ENCODE measurements around the gene NANOS1.
A peak's percentile ranks its signal among the peaks of the same experiment; 100 is the strongest.

NANOS1 gene, protein sequence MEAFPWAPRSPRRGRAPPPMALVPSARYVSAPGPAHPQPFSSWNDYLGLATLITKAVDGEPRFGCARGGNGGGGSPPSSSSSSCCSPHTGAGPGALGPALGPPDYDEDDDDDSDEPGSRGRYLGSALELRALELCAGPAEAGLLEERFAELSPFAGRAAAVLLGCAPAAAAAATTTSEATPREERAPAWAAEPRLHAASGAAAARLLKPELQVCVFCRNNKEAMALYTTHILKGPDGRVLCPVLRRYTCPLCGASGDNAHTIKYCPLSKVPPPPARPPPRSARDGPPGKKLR

DNA sequence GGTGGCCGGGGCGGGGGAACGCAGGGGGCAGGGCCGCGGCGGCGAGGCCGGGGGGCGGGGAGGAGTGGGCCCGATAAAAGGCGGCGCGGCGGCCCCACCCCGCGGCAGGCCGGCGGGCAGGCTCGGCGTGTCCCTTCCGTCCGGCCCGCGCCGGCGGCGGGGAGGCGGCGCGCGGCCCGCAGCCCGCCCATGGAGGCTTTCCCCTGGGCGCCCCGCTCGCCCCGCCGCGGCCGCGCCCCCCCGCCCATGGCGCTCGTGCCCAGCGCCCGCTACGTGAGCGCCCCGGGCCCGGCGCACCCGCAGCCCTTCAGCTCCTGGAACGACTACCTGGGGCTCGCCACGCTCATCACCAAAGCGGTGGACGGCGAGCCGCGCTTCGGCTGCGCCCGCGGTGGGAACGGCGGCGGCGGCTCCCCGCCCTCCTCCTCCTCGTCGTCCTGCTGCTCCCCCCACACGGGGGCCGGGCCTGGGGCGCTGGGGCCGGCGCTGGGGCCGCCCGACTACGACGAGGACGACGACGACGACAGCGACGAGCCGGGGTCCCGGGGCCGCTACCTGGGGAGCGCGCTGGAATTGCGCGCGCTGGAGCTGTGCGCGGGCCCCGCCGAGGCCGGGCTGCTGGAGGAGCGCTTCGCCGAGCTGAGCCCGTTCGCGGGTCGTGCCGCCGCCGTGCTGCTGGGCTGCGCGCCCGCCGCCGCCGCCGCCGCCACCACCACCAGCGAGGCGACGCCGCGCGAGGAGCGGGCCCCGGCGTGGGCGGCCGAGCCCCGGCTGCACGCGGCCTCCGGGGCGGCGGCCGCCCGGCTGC, at the start of gene NANOS1:
TSS of gene NANOS1 (plus strand) at position 102 of the 808 bp plus-strand sequence. CDS start at position 190, 88 bp downstream.
- DNase-seq = peak in 4 of 10 donors; percentile 23 to 86 (median 53)
- intact Hi-C loops (cut with DNase I) = loop anchor here (5.0 kb wide), 1 partner anchor 47 kb away; no protein-coding TSS in a partner anchor

DNA sequence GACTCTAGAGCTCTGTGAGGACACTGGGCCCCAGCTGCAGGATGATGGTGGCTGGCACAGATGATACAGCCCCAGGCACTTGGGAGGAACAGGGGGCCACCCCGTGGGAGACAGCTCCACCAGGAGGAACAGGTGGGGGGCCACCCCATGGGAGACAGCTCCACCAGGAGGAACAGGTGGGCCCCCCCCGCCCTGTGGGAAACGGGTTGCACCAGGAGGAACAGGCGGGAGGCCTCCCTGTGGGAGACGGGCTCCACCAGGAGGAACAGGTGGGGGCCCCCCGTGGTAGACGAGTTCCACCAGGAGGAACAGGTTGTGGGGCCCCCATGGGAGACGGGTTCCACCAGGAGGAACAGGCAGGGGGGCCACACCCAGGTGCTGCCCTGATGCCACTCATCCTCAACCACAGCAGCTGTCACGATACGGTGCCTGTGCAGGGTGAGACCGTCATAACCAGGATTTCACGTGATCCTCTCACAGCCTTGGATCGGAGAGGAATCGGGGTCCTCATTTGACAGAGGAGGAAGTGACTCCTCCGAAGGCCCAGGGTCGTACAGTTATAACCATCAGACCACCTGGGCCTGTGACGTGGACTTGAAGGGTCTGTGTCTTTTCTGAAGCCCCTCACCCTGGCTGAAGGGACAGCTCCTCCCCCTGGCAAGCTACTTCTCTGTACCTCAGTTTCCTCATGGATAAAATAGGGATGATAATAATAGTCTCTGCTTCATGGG, 49.2 kb upstream of the NANOS1 start:
- DNase-seq = peak in 2 of 10 donors; percentile 46 to 84
- intact Hi-C loops (cut with DNase I) = no loop called here

DNA sequence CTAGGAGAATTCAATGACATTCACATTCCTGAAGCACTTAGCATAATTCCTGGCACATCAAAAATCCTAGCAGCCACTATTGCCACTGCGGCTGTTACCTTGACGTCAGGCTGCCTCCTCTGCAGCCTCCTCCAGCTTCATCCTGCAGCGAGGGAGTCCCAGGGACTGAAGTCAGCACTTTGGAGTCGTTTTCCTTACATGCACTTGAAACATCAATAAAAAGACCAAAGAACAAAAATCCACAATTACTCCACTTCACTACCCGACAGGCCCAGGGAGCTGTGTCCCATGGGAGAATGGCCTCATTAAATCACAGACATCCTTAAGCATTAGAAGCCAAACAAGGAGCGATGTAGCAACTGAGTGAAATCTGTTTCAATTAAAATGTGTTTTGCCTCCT, 48.6 kb upstream of the NANOS1 start:
- intact Hi-C loops (cut with DNase I) = no loop called here

DNA sequence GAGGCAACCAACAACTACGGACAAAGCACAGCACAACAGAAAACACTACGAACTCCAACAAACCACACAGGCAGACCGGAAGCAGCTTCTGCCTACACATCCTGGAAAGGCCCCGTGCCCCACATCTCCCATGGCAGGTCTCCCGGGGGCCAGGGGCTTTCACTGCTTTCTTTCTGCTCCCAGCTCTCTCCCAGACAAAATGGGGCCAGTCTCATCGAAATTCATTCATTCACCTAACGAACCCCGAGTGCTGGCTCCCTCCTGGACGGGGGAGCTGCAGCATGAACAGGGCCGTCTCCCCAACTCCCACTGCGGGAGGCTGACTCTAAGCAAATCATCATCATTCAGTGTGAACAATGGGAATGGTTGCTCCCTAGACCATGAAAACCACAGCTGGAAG, 47.6 kb upstream of the NANOS1 start:
- intact Hi-C loops (cut with DNase I) = no loop called here
- no peak for DNase-seq

More for the DNA sequence above, 48.6 kb upstream of the NANOS1 start:
- DNase-seq = peak in 1 of 10 donors; percentile 21

DNA sequence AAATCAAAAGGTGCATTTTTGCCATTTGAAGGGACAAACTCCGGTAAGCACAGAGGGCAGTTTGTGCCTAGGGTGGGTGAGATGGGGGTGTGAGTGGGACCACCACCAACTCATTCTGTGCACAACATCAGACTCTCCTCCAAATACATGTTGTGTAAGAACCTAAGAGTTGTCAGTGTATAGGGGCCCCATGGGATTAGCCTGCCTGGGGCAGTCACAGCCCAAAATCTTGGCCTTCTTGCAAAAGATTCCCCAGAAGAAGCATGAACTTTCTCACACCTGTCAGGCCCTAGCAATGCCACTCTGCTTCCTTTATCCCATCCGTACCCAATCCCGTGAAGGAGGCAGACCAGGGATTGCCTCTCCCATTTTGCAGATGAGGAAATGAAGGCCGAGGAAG, 47.1 kb upstream of the NANOS1 start:
- intact Hi-C loops (cut with DNase I) = no loop called here
- DNase-seq = no peak

DNA sequence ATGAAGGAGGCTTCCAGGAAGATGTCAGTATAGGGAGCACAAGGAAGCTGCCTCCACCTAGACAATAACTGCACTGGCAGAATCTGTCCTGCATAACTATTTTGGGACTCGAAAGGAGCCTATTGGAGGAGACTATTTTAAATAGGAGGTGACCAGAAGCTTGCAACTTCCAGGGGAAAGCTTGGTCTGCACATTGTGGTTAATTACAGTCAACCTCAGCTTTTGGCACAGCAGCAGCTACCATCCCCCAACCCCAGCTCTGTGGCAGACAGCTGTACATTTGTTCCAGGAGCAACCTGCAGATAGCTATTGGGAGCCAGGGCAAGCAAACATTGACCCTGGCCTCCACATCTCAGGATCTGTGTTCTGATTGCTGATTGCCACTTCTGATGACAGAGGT, 46.3 kb upstream of the NANOS1 start:
- intact Hi-C loops (cut with DNase I) = no loop called here

DNA sequence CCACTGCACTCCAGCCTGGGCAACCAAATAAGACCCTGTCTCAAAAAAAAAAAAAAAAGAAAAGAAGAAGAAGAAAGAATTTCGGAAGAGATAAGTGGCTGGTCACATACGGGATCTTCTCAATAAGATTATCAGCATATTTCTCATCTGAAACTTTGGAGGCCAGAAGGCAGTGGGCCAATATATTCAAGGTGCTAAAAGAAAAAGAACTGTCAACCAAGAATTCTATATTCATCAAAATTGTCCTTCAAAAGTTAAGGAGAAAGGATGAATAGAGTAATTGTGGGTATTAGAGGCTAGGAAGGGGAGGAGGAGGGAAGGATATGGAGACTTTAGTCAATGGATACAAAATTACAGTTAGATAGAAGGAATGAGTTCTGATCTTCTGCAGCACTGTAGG, 43.9 kb upstream of the NANOS1 start:
- intact Hi-C loops (cut with DNase I) = no loop called here
- no peak for DNase-seq

More for the DNA sequence above, 46.3 kb upstream of the NANOS1 start:
- peak in 1 of 10 donors; percentile 59 for DNase-seq

DNA sequence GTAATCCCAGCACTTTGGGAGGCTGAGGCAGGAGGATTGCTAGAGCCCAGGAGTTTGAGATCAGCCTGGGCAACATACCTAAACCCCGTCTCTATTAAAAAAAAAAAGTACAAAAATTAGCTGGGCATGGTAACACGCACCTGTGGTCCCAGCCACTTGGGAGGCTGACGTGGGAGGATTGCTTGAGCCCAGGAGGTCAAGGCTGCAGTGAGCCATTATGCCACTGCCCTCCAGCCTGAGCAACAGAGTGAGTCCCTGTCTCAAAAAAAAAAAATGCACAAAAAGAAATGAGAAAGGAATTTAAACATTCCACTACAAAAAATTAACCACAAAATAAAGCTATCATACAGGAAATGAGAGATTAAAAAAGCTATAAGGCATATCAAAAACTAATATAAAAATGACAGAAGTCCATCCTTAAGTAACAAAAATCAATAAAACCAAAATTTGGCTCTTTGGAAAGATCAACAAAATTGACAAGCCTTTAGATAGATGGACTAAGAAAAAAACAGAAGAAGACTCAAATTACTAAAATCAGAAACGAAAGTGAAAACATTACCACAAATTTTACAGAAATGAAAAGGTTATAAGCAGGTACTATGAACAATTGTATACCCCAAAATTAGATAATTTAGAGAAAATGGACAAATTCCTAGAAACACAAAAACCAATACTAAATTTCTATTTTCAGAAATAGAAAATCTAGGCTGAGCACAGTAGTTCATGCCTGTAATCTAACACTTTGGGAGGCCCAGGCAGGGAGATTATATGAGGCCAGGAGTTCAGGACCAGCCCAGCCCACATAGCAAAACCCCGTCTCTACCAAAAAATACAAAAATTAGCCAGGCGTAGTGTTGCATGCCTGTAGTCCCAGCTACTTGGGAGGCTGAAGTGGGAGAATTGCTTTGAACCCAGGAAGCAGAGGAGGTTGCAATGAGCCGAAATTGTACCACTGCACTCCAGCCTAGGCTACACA, 42.4 kb upstream of the NANOS1 start:
- DNase-seq = no peak
- intact Hi-C loops (cut with DNase I) = no loop called here

DNA sequence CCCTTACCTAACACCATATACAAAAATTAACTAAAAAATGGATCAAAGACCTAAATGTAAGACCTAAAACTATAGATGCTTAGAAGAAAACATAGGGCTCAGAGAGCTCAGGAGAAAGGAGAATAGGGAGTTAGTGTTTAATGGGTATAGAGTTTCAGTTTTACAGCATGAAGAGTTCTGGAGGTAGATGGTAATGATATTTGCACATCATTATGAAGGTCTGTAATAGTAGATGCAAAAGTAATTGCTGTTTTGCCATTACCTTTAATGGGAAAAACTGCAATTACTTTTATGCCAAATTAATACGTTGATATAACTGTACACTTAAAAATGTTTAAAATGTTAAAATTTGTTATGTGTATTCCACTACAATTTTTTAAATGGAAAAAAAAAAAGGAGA, 39.2 kb upstream of the NANOS1 start:
- intact Hi-C loops (cut with DNase I) = no loop called here
- DNase-seq = no peak

DNA sequence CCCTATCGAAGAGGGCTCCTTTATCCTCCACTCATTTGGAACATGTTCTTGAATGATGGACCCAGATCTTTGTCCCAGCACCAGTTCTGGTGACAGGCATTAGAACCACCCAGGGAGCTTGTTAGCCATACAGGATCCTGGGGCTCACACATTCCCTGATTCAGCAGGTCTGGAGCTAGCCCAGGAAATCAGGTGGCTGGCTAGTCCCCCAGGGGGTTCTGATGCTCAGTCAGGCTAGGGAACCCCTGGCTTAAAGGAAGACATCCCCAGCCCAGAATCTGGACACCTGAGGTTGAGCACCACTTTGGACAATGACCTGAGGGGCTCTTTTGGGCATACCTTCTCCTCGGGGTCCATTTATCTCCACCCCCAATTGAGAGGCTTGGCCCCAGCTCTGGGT, 37.0 kb upstream of the NANOS1 start:
- DNase-seq = no peak
- intact Hi-C loops (cut with DNase I) = no loop called here

DNA sequence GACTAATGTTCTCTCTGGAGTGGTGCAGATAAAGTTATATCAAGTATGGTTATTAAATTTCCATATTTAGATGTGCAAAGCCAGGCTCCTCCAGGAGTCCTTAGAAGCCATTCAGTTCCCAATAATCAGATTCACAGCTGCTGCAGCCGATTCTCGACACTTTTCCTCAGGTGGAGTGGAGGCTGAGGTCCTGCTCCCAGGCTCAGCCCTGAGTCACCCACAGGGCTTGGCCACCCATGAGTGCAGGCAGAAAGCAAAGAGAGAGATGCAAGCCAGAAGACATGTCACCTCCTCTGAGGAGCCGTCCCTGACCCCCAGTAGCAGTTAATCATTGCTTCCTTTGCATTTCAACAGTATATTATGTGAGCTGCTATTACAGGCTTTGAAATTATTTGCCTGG, 36.3 kb upstream of the NANOS1 start:
- no peak for DNase-seq
- intact Hi-C loops (cut with DNase I) = no loop called here

DNA sequence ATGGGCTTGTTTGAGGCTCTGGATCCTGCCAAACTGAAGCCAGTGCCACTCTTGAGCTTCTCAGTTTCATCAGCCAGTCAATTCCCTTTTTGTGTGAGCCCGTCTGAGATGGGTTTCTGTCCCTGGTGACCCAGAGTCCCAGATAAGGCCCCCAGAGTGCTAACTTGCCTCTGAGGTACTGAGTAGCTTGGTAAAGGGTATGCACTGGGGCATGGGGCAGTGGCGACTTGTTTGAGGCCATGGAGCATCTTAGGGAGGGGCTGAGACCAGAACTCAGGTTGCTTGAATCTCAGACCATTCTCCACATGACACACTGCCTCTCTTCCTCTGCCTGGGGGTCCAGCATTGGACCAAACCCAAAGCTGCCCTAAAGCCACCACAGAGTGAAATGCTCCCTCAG, 35.2 kb upstream of the NANOS1 start:
- DNase-seq = no peak
- intact Hi-C loops (cut with DNase I) = no loop called here

DNA sequence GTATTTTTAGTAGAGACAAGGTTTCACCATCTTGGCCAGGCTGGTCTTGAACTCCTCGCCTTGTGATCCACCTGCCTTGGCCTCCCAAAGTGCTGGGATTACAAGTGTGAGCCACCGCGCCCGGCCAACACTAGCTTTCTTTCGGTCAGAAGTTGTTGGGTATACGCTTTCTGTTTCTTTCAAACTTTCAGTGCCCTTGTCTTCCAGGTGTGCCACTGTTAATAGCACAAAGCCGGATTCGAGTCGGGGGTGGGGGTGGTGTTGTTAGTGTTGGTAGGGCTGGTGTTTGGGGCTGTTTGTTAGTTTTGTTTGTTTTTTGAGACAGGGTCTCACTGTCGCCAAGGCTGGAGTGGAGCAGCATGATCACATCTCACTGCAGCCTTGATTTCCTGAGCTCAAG, 33.8 kb upstream of the NANOS1 start:
- intact Hi-C loops (cut with DNase I) = no loop called here
- no peak for DNase-seq

DNA sequence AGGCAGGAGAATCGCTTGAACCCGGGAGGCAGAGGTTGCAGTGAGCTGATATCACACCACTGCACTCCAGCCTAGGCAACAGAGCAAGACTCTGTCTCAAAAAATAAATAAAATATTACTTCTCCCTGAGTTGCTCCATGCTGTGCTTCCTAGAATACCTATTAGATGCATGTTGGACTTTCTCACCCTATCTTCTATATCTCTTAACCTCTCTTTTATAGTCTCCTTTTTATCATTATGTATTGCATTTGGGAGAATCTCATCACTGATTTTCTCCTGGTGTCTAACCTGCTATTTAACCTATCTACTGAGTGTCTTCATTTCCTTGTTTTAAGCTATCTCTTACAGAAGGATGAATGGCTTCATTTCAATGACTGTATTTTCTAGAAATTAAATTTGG, 32.1 kb upstream of the NANOS1 start:
- no peak for DNase-seq
- intact Hi-C loops (cut with DNase I) = no loop called here

DNA sequence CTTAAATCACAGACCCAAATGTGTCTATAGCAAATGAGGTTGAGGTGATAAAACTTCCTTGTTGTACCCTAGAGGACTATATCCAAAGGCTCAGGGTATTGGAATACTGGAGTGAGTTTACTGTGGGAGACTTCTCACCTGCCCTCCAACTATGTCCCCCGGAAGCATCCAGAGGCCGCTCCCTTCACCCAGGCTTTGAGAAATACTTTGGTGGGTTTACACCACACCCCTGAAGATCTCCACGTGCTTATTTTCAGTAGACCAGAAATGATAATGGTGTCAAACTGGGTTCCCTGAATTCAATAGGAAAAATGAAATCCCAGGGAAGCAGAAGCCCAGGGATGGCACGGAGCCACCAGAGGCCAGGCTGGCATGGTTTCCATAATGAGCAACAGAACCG, 31.3 kb upstream of the NANOS1 start:
- intact Hi-C loops (cut with DNase I) = no loop called here
- DNase-seq = peak in 1 of 10 donors; percentile 38

DNA sequence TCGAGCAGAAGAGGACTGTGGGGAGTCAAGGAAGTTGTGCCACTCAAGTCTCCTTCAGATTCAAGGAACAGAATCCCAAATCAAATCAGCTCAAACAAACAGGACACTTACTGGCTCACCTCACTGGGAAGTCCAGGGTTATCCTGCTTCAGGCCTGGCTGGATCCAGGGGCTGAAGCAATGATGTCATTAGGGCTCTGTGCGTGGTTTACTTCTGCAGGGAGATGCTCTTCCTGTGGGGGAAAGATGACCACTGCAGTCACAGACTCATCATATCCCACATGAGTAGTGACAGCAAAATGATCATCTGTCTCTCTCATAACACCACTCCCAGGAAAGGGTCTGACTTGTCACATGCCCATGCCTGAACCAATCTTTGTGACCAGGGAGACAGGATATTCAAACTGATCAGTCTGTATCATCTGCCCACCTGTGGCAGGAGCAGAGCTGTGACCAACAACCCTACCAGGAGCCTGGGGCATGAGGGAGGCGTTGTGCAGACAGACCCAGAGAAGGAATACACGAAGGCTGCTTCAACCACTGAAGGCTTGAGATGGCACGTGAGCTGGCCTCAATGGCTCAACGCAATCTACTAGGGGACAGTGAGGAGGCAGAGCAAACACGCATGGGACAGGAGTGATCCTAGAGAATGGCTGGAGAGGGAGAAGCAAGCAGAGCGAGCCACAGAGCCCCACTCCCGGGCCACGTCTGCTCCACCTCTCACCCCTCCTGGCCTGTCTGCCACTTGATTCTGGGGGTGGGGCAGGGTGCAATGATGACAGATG, 27.6 kb upstream of the NANOS1 start:
- intact Hi-C loops (cut with DNase I) = no loop called here
- DNase-seq = peak in 1 of 10 donors; percentile 32

DNA sequence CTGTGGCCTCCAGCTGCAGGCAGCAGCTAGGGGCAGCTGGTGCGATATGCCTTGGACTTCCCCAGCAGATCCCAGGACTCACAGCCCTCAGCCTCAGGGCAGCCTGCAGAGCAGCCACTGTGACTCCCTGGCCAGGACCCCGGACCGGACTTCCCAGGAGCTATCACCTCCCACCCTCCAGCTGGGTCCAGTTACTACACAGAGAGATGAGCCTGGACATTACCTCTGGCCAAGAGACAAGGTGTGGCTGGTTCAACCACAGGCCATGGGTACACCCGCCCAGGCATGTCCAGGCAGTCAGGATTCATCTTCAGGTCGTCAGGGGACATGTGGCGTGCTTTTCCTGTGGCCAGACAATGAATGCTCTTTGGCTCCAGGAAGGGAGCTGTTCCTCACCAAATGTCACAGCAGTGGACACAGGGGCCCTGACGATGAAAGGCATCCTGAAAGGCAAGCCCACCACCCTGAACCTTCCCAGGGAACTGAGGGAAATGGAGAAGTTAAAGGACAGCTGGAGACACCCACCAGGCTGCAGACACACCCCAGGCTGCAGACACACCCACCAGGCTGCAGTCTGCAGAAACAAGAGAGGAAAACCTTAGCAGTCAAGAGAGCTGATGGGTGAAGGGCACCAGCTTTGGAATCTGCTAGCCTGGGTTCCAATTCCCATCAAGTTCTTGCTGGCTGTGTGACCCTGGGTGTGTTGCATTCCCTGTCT, 25.8 kb upstream of the NANOS1 start:
- peak in 1 of 10 donors; percentile 77 for DNase-seq
- intact Hi-C loops (cut with DNase I) = no loop called here

DNA sequence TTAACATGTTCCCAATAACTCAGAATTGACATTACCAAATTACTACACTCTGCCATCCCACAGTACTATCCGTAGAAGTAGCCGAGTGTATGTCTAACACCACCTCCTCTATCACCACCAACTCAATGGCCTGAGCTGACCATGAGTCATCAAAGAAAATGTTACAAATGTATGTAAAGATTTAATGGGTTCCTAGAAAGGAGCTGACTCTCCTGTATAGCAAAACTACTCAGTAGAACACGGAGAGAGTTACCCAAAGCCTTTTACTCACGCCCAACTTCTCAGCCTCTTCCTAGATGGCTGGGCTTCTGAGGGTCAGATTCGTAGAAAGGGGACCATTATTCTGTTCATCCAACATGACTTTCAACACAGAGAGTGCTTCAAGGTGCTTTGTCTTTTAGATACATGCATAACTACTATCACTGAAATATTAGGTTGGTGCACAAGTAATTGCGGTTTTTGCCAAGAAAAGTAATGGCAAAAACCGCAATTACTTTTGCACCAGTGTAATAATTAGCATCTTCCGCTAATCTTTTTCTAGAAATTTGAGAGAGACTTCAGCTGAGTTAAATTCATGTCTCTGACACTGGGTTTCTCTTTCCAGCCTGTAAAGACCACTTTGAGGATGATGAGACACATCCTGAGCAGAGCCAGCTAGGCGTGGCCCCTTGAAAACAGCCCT, 24.0 kb upstream of the NANOS1 start:
- intact Hi-C loops (cut with DNase I) = no loop called here
- no peak for DNase-seq
